ENCODE data around the gene CYP4F22. TPM values are rescaled to one million over a fixed set of nuclear protein-coding genes. Genes with fewer than 3 reads are reported as not detected.

The CYP4F22 gene
- total RNA-seq, 1 experiment from 2014 or later = not detected

GRCh38 chr19:15534957-15535864, 26.9 kb downstream of the CYP4F22 start:
- Histone ChIP-seq H3K79me1 (ENCODE audit: insufficient read depth, low read depth, low read length, poor library complexity, severe bottlenecking) (no peaks in the 10 kb centered on the region), H2AK5ac (ENCODE audit: insufficient read length, low read length) (no peak overlapping the region), H2BK15ac (ENCODE audit: low read depth, low read length) (no peak overlapping the region), H3K18ac (ENCODE audit: insufficient read length, low read depth, low read length) (no peak overlapping the region), H3K23ac (ENCODE audit: insufficient read length, low read depth, low read length) (no peak overlapping the region), H3T11ph (ENCODE audit: low read length) (no peak overlapping the region), H3K23me2 (ENCODE audit: insufficient read length, low read depth, low read length, poor library complexity, severe bottlenecking) (no peaks in the 10 kb centered on the region), H3K9me3 (ENCODE audit: control insufficient read depth, low read depth, low read length) (peaks cover 83% of the 10 kb centered on the region), H2BK20ac (ENCODE audit: low read depth, low read length, poor library complexity, severe bottlenecking) (no peak overlapping the region), H2BK5ac (ENCODE audit: insufficient read length, low read length) (no peak overlapping the region), H3K27ac (ENCODE audit: insufficient read length, low read depth, low read length) (no peak overlapping the region), H2BK12ac (ENCODE audit: insufficient read length, low read depth, low read length) (no peak overlapping the region), H3K4ac (ENCODE audit: low read depth, low read length) (no peak overlapping the region), H2BK120ac (ENCODE audit: low read depth, low read length, poor library complexity, severe bottlenecking) (no peak overlapping the region), H3K4me1 (ENCODE audit: insufficient read depth, low read length) (no peaks in the 10 kb centered on the region), H4K20me1 (ENCODE audit: control insufficient read depth, insufficient read depth, insufficient read length) (no peaks in the 10 kb centered on the region), H3K14ac (ENCODE audit: insufficient read depth, low read length) (no peak overlapping the region), H3K4me2 (ENCODE audit: insufficient read depth, insufficient read length, low read length) (no peak overlapping the region), H2AFZ (ENCODE audit: low read length) (no peak overlapping the region), H3K79me2 (ENCODE audit: insufficient read depth, low read length) (no peaks in the 10 kb centered on the region), H4K5ac (ENCODE audit: insufficient read length, low read depth, low read length) (no peak overlapping the region), H3K27me3 (ENCODE audit: insufficient read depth, low read length) (no peaks in the 10 kb centered on the region), H3K9ac (ENCODE audit: extremely low read depth, insufficient read length, low read length) (no peak overlapping the region), H3K56ac (ENCODE audit: insufficient read length, low read depth, low read length) (no peak overlapping the region), H4K8ac (replicated peaks; ENCODE audit: insufficient read length, low read depth, low read length) (no peak overlapping the region), H4K91ac (ENCODE audit: insufficient read length, low read depth, low read length) (no peak overlapping the region)
- Mint-ChIP-seq H3K27me3 (ENCODE audit: low read depth) (peaks cover 8% of the 10 kb centered on the region), H3K4me3 (no peak overlapping the region), H3K36me3 (ENCODE audit: insufficient read depth in 1 of 3, low read depth in 3 of 3) (peaks cover 4 to 25% (median 11%) of the 10 kb centered on the region in 3 experiments; a peak in 6 of 7 replicates), H3K27ac (no peak overlapping the region), H3K9me3 (peaks cover 57 to 93% of the 10 kb centered on the region in 2 experiments), H3K4me1 (no peaks in the 10 kb centered on the region)
- TF ChIP-seq CTCF (conservative IDR thresholded peaks at IDR 0.05) = no peak
- DNase-seq = no peak
- WGBS (ENCODE audit: extremely low coverage, insufficient read length, low lambda C conversion rate) = no CpG with 5 or more reads among the region's 6 CpGs
